Fibroblast of skin of back (primary cell): Measurements from ENCODE around the gene SLC7A6.

Experiments
- DNase-seq: peaks from one replicate; pipeline ENCODE4 v3.0.0-alpha.2; 2013

The SLC7A6 gene

GRCh38 chr16:68235108-68235886, 29.0 kb upstream of the SLC7A6 start:
- DNase-seq = no peak

GRCh38 chr16:68235887-68236136, 28.5 kb upstream of the SLC7A6 start, which contains the start of gene ESRP2:
Gene ESRP2, minus strand, starts transcription at chr16:68236127. Its CDS starts 82 bp downstream, at chr16:68236045.
- DNase-seq = no peak

- no peak for DNase-seq
These were observed 28.0 kb upstream of the SLC7A6 start for GRCh38 chr16:68236137-68236825.

- no peak for DNase-seq
These were observed 27.5 kb upstream of the SLC7A6 start for GRCh38 chr16:68236826-68237242.

- DNase-seq = peak; percentile 97
These were observed 26.9 kb upstream of the SLC7A6 start for GRCh38 chr16:68237243-68238028.

- DNase-seq = no peak
These were observed 26.3 kb upstream of the SLC7A6 start for GRCh38 chr16:68238029-68238345.

GRCh38 chr16:68242085-68242484, 22.2 kb upstream of the SLC7A6 start:
- no peak for DNase-seq

- no peak for DNase-seq
These were observed 21.1 kb upstream of the SLC7A6 start for GRCh38 chr16:68242926-68243858.

- DNase-seq = no peak
These were observed 19.8 kb upstream of the SLC7A6 start for GRCh38 chr16:68244481-68244902.

GRCh38 chr16:68244903-68245853, 19.1 kb upstream of the SLC7A6 start, which contains the start of gene PLA2G15:
Gene PLA2G15, plus strand, starts transcription at chr16:68245373. Its CDS starts 54 bp downstream, at chr16:68245427.
- DNase-seq = peak; percentile 95

GRCh38 chr16:68246121-68246520, 18.2 kb upstream of the SLC7A6 start:
- DNase-seq = no peak

GRCh38 chr16:68246666-68247065, 17.7 kb upstream of the SLC7A6 start:
- DNase-seq = no peak

GRCh38 chr16:68247400-68247799, 16.9 kb upstream of the SLC7A6 start:
- no peak for DNase-seq

GRCh38 chr16:68247932-68248331, 16.4 kb upstream of the SLC7A6 start:
- no peak for DNase-seq

- DNase-seq = no peak
These were observed 15.0 kb upstream of the SLC7A6 start for GRCh38 chr16:68249371-68249770.

- no peak for DNase-seq
These were observed 13.4 kb upstream of the SLC7A6 start for GRCh38 chr16:68250951-68251350.

- no peak for DNase-seq
These were observed 12.5 kb upstream of the SLC7A6 start for GRCh38 chr16:68251832-68252231.

GRCh38 chr16:68252383-68252782, 11.9 kb upstream of the SLC7A6 start:
- DNase-seq = no peak

- DNase-seq = no peak
These were observed 10.6 kb upstream of the SLC7A6 start for GRCh38 chr16:68253721-68254120.

GRCh38 chr16:68255712-68256111, 8.6 kb upstream of the SLC7A6 start:
- DNase-seq = no peak

GRCh38 chr16:68257251-68257905, 6.9 kb upstream of the SLC7A6 start:
- no peak for DNase-seq
